Suppressor macrophage treated with lipopolysaccharide for 1 hour (primary cell): ENCODE data around the gene ABHD10.
"Not testable (repeated sequence)": the region's sequence is repeated elsewhere in the genome, so short reads cannot be mapped to it uniquely, and the experiment has no call there.

Experiments used
- DNase-seq, 3 donors: peaks; one replicate each; pipeline ENCODE4 v3.0.0-alpha.2; 2020 to 2022

Gene ABHD10

GRCh38 chr3:112035241-112035640 is 56.4 kb downstream of the ABHD10 start:
- DNase-seq = no peak

DNA sequence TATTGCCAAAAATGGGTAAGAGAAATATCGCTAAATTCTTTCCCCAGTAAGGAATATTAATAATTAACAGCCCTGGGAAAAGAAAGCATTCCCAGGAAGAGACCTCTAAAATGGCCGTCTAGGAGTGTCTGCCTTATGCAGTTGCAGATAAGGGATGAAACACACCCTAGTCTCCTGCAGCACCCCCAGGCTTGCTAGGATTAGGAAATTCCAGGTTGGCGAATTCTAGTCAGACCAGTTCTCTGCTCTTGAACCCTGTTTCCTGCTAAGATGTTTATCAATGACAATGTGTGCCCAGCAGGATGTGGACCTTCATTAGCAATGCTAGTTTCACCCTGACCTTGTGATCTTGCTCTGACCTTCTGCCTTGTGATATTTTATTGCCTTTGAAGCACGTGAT is 58.4 kb downstream of the ABHD10 start:
- DNase-seq = not testable (repeated sequence)

DNA sequence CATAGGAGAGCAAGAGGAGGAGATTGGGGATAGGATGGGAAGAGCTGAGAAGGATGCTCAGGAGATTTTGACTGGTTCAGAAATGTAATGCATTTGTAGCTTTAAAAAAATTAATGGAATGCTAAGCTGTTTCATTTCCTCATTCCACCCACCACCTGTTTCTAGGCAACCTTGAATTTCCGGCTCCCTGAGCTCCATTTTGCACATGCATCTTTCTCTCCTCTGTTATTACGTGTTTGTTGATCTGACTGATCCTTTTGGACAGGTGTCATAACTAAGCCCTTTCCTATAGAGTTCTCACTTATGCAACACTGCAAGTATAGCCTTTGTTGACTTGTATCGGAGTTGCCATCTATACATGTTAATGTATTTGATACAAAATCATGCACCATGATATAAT is 60.0 kb downstream of the ABHD10 start:
- peak in 2 of 3 donors; percentile 10 to 11 for DNase-seq

DNA sequence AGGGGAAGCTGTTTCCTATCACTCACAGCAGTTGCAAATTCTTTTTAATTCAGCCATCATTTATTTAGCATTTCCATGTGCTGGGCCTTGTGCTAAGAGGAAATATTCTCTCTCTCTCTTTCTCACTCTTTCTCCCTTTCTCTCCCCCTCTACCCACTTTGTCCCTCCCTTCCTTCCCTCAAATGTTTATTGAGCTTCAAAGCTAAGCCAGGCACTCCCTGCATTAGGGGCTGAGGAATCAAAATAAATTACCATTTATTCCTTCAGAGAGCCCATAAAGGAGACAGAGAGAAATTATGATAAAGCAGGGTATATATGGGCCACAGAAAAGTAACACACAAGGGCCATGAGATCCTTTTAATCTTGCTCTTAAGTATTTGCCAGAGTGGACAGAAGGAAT is 62.5 kb downstream of the ABHD10 start:
- no peak for DNase-seq

DNA sequence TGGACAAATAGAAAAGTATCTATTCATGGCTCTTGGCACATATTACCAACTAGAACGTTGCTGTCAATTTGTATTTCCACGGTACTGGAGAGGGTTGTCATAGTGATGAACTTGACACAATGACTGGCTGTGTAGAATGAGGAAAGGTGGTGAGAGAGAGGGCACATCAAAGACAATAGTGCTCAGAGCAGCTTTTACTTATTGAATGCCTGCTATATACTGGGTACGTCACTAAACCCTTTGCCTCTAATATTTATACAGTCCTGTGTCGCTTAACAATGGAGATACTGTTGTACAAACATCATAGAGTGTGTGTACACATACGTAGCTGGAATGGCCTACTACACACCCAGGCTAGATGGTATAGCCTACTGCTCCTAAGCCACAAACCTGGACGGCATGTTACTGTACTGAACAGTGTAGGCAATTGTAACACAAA is 64.0 kb downstream of the ABHD10 start:
- DNase-seq = no peak
